ENCODE data around the gene TSPO. TPM values are rescaled to one million over a fixed set of nuclear protein-coding genes. Genes with fewer than 3 reads are reported as not detected.

Gene TSPO
- total and polyA plus RNA-seq, 11 donors, result 69.0 to 335 (median 125) TPM

DNA sequence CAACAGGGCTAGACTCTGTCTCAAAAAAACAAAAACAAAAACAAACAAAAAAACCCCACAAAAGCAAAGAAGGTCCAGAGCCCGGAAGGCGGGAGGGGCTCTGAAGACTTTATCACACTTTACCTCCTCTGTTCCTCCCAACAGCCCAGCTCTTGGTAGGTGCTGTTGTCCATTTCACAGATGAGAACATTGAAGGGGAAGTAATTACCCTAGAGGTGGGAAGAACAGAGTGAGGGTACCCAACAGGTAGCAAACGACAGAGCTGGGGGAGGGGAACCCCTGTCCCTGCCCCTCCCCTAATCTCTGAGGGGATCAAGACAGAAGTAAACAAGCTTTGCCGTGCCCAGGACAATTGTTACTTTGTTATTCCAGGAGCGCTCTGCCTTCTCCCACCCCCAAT is 41.8 kb upstream of the TSPO start:
- Histone ChIP-seq H3K4me3 (no peak overlapping the region), H3K4me1 (peaks cover 0 to 20% (median 13%) of the 10 kb centered on the region in 12 donors), H3K27me3 (peaks cover 0 to 40% (median 15%) of the 10 kb centered on the region in 9 donors), H3K27ac (no peak overlapping the region), H3K36me3 (no peaks in the 10 kb centered on the region), H3K9me3 (no peaks in the 10 kb centered on the region)
- 64 to 73% (median 69%) methylated on average over 5 of the region's 5 CpGs for WGBS, 4 donors
- ATAC-seq (no peak), DNase-seq (no peak)
- no peak for TF ChIP-seq POLR2A (IDR thresholded peaks at IDR 0.05)
- TF ChIP-seq, protein P1, sequence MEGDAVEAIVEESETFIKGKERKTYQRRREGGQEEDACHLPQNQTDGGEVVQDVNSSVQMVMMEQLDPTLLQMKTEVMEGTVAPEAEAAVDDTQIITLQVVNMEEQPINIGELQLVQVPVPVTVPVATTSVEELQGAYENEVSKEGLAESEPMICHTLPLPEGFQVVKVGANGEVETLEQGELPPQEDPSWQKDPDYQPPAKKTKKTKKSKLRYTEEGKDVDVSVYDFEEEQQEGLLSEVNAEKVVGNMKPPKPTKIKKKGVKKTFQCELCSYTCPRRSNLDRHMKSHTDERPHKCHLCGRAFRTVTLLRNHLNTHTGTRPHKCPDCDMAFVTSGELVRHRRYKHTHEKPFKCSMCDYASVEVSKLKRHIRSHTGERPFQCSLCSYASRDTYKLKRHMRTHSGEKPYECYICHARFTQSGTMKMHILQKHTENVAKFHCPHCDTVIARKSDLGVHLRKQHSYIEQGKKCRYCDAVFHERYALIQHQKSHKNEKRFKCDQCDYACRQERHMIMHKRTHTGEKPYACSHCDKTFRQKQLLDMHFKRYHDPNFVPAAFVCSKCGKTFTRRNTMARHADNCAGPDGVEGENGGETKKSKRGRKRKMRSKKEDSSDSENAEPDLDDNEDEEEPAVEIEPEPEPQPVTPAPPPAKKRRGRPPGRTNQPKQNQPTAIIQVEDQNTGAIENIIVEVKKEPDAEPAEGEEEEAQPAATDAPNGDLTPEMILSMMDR (IDR thresholded peaks at IDR 0.05), result no peak
- intact Hi-C loops (cut with DNase I), result no loop called here

DNA sequence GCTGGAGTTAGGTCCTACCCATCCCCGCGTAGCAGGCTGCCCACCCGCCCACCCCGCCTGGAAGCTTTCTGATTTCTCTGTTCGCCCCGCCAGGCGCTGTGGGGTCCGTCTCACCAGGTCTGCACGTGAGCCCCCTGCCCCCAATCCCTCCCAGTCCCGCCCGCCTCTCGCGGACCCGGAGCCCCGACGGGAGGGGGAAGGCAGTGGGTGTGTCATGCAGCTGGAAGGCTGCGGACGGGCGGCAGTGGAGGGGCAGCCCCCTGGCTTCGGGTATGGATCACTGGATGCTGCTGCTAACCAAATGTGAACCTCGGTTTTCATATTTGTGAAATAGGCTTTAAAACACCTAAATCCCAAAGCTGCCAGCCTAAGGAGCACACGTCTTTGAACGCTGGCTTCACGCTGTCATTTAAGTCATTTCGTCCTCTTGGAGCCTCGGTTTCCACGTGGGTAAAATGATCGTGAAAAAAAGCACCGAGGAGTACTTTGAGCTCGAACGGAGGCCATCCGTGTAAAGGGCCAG is 41.4 kb upstream of the TSPO start:
- 4 to 18% (median 14%) methylated on average over 16 to 32 of the region's 32 CpGs for WGBS, 4 donors
- intact Hi-C loops (cut with DNase I), result no loop called here
- Histone ChIP-seq H3K4me3 (peak overlapping the region in 10 of 12 donors; percentile 44 to 71 (median 58)), H3K27me3 (peaks cover 0 to 40% (median 15%) of the 10 kb centered on the region in 9 donors), H3K36me3 (no peaks in the 10 kb centered on the region), H3K27ac (no peak overlapping the region), H3K4me1 (peaks cover 0 to 20% (median 13%) of the 10 kb centered on the region in 12 donors), H3K9me3 (no peaks in the 10 kb centered on the region)
- ATAC-seq, result peak in 1 of 4 donors; percentile 5
- TF ChIP-seq, protein P1 (IDR thresholded peaks at IDR 0.05), result no peak
- TF ChIP-seq POLR2A (IDR thresholded peaks at IDR 0.05), result no peak
- no peak for DNase-seq

DNA sequence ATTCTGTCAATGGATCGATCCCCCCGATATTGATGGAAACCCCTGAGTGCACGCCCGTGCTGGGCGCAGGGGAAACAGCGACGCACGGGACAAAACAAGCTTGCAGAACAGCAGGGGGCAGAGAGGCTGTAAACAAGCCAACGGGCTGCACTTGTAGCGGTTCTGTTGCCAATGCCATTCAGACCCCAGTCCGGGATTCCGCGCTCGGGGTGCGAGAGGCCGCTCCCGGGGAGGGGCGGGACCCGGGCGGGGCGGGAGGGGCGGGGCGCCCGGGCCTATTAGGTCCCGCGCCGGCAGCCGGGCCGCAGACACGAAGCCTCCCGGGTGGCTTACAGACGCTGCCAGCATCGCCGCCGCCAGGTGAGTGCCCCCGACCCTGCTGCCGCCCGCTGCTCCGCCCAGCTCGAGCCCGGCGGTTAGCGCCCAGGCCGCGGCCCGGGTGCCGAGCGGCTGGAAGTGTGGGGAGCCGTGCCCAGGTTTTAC is 40.9 kb upstream of the TSPO start, which contains the start of gene BIK:
TSS of gene BIK (plus strand) at position 307 of the 483 bp plus-strand sequence. CDS start 13,273 bp downstream, outside the sequence.
- no peak within 1 kb of the TSS for H3K27ac ChIP-seq
- WGBS, 4 donors, result 0 to 5% (median 1%) methylated on average over 8 to 49 of the region's 49 CpGs
- peak; percentile 12 to 70 (median 62) for ATAC-seq
- H3K9me3 ChIP-seq, result no peaks in the 10 kb centered on the region
- no peaks in the 10 kb centered on the region for H3K36me3 ChIP-seq
- H3K4me1 ChIP-seq, result peaks cover 0 to 20% (median 13%) of the 10 kb centered on the region in 12 donors
- intact Hi-C loops (cut with DNase I), result no loop called here
- peaks cover 0 to 40% (median 15%) of the 10 kb centered on the region in 9 donors for H3K27me3 ChIP-seq
- peak in 4 of 5 donors; percentile 32 to 73 (median 52) for DNase-seq
- H3K4me3 ChIP-seq, result peak within 1 kb of the TSS; percentile 44 to 71 (median 56)
- TF ChIP-seq, protein P1 (IDR thresholded peaks at IDR 0.05), result peak in 6 of 12 donors; percentile 6 to 42 (median 26)
- TF ChIP-seq POLR2A (IDR thresholded peaks at IDR 0.05), result no peak

DNA sequence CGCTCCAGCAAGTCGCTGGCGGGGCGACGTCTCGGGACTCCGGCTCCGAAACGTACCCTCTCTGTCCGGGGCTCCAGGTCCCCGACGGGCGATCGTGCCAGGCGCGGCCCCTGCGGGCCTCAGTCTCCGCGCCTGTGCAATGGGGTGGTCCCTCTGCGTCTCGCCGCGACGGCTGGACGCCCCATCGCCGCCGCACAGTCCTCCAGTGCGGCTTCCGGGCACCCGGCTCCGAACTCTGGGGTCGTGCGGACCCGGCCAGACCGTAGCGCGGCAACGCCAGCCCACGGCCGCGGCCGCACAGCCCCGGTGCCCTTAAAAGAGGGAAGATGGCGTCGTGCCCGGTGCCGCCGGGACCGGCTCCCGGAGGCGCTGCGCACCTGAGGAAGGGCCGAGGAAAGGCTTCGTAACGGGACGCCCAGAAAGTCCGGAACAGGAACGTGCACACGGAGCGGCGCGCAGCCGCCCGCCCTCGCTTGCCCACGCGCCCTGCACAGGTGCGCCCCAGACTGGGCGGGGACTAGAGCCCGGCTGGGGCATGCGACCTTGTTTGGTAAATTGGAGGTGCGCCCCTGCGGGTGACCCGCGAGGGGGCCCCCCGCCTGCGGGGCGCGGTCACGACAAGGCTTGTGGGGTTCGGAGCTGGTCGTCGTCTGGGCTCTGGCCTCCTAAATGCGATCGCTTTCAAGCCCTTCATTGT is 40.3 kb upstream of the TSPO start:
- TF ChIP-seq, protein P1 (IDR thresholded peaks at IDR 0.05), result peak in 1 of 12 donors; percentile 1
- no peak for TF ChIP-seq POLR2A (IDR thresholded peaks at IDR 0.05)
- no peak for DNase-seq

More for the DNA sequence above, 40.3 kb upstream of the TSPO start:
- Histone ChIP-seq H3K4me1 (peaks cover 0 to 20% (median 13%) of the 10 kb centered on the region in 12 donors), H3K36me3 (no peaks in the 10 kb centered on the region), H3K9me3 (no peaks in the 10 kb centered on the region), H3K4me3 (peak overlapping the region; percentile 44 to 71 (median 56)), H3K27ac (no peak overlapping the region), H3K27me3 (peaks cover 0 to 40% (median 15%) of the 10 kb centered on the region in 9 donors)
- intact Hi-C loops (cut with DNase I), result no loop called here
- ATAC-seq, result peak in 3 of 4 donors; percentile 46 to 57 (median 55)
- WGBS, 4 donors, result 3 to 13% (median 5%) methylated on average over 25 to 86 of the region's 86 CpGs

Data from heart left ventricle (tissue), 16 donors.